B cell (primary cell): ENCODE data around the gene LAMA3. TPM values are rescaled to one million over a fixed set of nuclear protein-coding genes. Genes with fewer than 3 reads are reported as not detected.

Experiments used
- ATAC-seq: fragments of 200-7000 bp; cut with Tn5 transposase; one replicate; pipeline ENCODE4 v1.10.0; 2021; ENCODE audit warnings: low read depth, mild to moderate bottlenecking, moderate number of reproducible peaks, moderate library complexity
- CTCF ChIA-PET: fragments of 350-600 bp; sonication (Branson Sonifier 250); formaldehyde crosslinking; loops from one replicate; lab custom pipeline; 2021; ENCODE audit warnings: antibody characterized with exemption, inconsistent platforms; lab: Charles Lee
- POLR2A ChIA-PET: fragments of 350-600 bp; sonication (Branson Sonifier 250); formaldehyde crosslinking; loops from one replicate; lab custom pipeline; 2021; ENCODE audit warnings: antibody characterized with exemption; lab: Charles Lee
- DNase-seq: peaks from one replicate; pipeline ENCODE4 v3.0.0; 2013
- H2AFZ ChIP-seq: 2 replicates; pipeline ENCODE4 v1.6.1; 2012; ENCODE audit warnings: mild to moderate bottlenecking, low read depth, low read length; ENCODE audit not compliant: insufficient read depth, poor library complexity, severe bottlenecking
- H3K27ac ChIP-seq, 2 donors: 1 replicate in 1 of 2; 2 replicates in 1 of 2; pipeline ENCODE4 v1.5.1; 2012 to 2013; ENCODE audit warnings: low read length in 2 of 2, mild to moderate bottlenecking in 2 of 2, moderate library complexity in 1 of 2
- H3K27me3 ChIP-seq, 4 experiments: fragments of 200-600 bp in 1 of 4; sonication (generic) in 1 of 4; replicated peaks in 1 of 4; 1 replicate in 2 of 4; 2 replicates in 2 of 4; pipeline versions ENCODE4 v1.6.1 to v1.7.0; 2013 to 2016; ENCODE audit warnings: low read length in 3 of 4, mild to moderate bottlenecking in 2 of 4, mixed read lengths in 1 of 4, moderate library complexity in 1 of 4; ENCODE audit not compliant: insufficient read depth in 4 of 4, control insufficient read depth in 3 of 4; ENCODE audit errors: control extremely low read depth in 1 of 4
- H3K36me3 ChIP-seq, 2 experiments: replicated peaks in 1 of 2; 1 replicate in 1 of 2; 2 replicates in 1 of 2; pipeline versions ENCODE4 v1.6.1 to v1.7.1; 2013; ENCODE audit warnings: low read length in 1 of 2; ENCODE audit not compliant: insufficient read depth in 2 of 2, control insufficient read depth in 1 of 2; ENCODE audit errors: control extremely low read depth in 1 of 2, extremely low read depth in 1 of 2
- H3K4me1 ChIP-seq, 2 donors: fragments of 200-600 bp in 1 of 2; sonication (generic) in 1 of 2; 1 replicate in 1 of 2; 2 replicates in 1 of 2; pipeline versions ENCODE4 v1.5.1 to v1.6.1; 2013 to 2017; ENCODE audit warnings: low read length in 2 of 2; ENCODE audit not compliant: control insufficient read depth in 2 of 2, insufficient read depth in 2 of 2
- H3K4me2 ChIP-seq: replicated peaks from 2 replicates; pipeline ENCODE3; 2012; ENCODE audit warnings: mild to moderate bottlenecking, low read depth, low read length; ENCODE audit not compliant: poor library complexity, severe bottlenecking
- H3K4me3 ChIP-seq, 5 experiments: fragments of 200-600 bp in 1 of 5; sonication (generic) in 1 of 5; 1 replicate in 3 of 5; 2 replicates in 2 of 5; pipeline versions ENCODE4 v1.5.1 to v1.7.0; 2011 to 2016; ENCODE audit warnings: low read length in 4 of 5, mild to moderate bottlenecking in 4 of 5, low read depth in 2 of 5, control low read depth in 1 of 5, moderate library complexity in 1 of 5; ENCODE audit not compliant: insufficient read depth in 1 of 5; ENCODE audit errors: control extremely low read depth in 1 of 5, extremely low read depth in 1 of 5
- H3K79me2 ChIP-seq: fragments of 200-600 bp; sonication (generic); one replicate; pipeline ENCODE4 v1.6.0; 2016; ENCODE audit warnings: low read length; ENCODE audit not compliant: control insufficient read depth, insufficient read depth
- H3K9ac ChIP-seq: fragments of 200-600 bp; sonication (generic); 2 replicates; pipeline ENCODE4 v1.6.1; 2017; ENCODE audit warnings: mild to moderate bottlenecking, low read length, moderate library complexity
- H3K9me3 ChIP-seq, 3 donors: one replicate each; pipeline versions ENCODE4 v1.6.1 to v1.7.1; 2013; ENCODE audit warnings: low read length in 2 of 3; ENCODE audit not compliant: control insufficient read depth in 2 of 3, insufficient read depth in 1 of 3; ENCODE audit errors: control extremely low read depth in 1 of 3
- H4K20me1 ChIP-seq: 2 replicates; pipeline ENCODE4 v1.6.0; 2012; ENCODE audit warnings: mild to moderate bottlenecking, low read length; ENCODE audit not compliant: insufficient read depth, control insufficient read depth, poor library complexity, severe bottlenecking
- H3K27ac Mint-ChIP-seq: one replicate; pipeline ENCODE4 v1.8.0; 2021; ENCODE audit warnings: mixed read lengths
- H3K27me3 Mint-ChIP-seq: one replicate; pipeline ENCODE4 v1.8.0; 2021; ENCODE audit warnings: mixed read lengths
- H3K4me1 Mint-ChIP-seq: one replicate; pipeline ENCODE4 v1.8.0; 2021; ENCODE audit warnings: mixed read lengths
- H3K4me3 Mint-ChIP-seq: one replicate; pipeline ENCODE4 v1.8.0; 2021; ENCODE audit warnings: mixed read lengths
- H3K9me3 Mint-ChIP-seq: one replicate; pipeline ENCODE4 v1.8.0; 2022; ENCODE audit warnings: mixed read lengths; ENCODE audit not compliant: insufficient read depth
- EZH2 ChIP-seq: IDR thresholded peaks from 2 replicates; pipeline ENCODE4 v1.6.1; 2012; ENCODE audit warnings: borderline replicate concordance, low read depth, mild to moderate bottlenecking, moderate library complexity, low read length; ENCODE audit not compliant: insufficient read depth, poor library complexity, severe bottlenecking
- WGBS: methylation state at CpG from one replicate; pipeline ENCODE4 v1.1.5; 2013; ENCODE audit warnings: missing lambda C conversion rate; ENCODE audit not compliant: insufficient coverage; 5-methylcytosine and 5-hydroxymethylcytosine counted together
- intact Hi-C: fragments of 100-400 bp; cut with micrococcal nuclease; formaldehyde crosslinking; loops from one replicate; pipeline ENCODE4 v1.10.0; 2022
- polyA plus RNA-seq: library from polyadenylated mRNA; depleted of rRNA; stranded (reverse); fragments of >200 nt; gene quantifications from 2 replicates; pipeline ENCODE4 v1.2.3, GENCODE V29; 2012
- total RNA-seq, 2 donors: library from RNA; stranded (reverse); fragments of 120-200 nt in 1 of 2; gene quantifications; 1 replicate in 1 of 2; 2 replicates in 1 of 2; pipeline versions ENCODE4 v1.2.3 to v1.2.4, GENCODE V29; 2013 to 2022
- TF ChIP-seq, protein P1 (sequence below): fragments of 200-600 bp; IDR thresholded peaks from one replicate; pipeline ENCODE4 v1.8.0; 2022; ENCODE audit warnings: antibody characterized with exemption, mild to moderate bottlenecking

Gene LAMA3
- total and polyA plus RNA-seq, 2 donors (not counting 1 experiment from before 2014, with no cell fraction given): 0.03 to 0.32 TPM

- H3K4me2 ChIP-seq: peak overlapping the region; percentile 6
- no peak overlapping the region for H3K4me3 ChIP-seq
- no peaks in the 10 kb centered on the region for H3K9me3 ChIP-seq
- POLR2A ChIA-PET: no interaction called here
- H3K79me2 ChIP-seq: no peaks in the 10 kb centered on the region
- no peaks in the 10 kb centered on the region for H4K20me1 ChIP-seq
- no peaks in the 10 kb centered on the region for H3K27me3 Mint-ChIP-seq
- H3K9ac ChIP-seq: no peak overlapping the region
- ATAC-seq (no peak), DNase-seq (peak; percentile 41)
- peaks cover 8 to 14% of the 10 kb centered on the region in 2 donors for H3K4me1 ChIP-seq
- no CpG with 5 or more reads among the region's 1 CpG for WGBS
- no peaks in the 10 kb centered on the region for H3K27me3 ChIP-seq
- no peak overlapping the region for H3K4me3 Mint-ChIP-seq
- peak overlapping the region; percentile 25 for H2AFZ ChIP-seq
- H3K9me3 Mint-ChIP-seq: no peaks in the 10 kb centered on the region
- H3K27ac Mint-ChIP-seq: no peak overlapping the region
- H3K4me1 Mint-ChIP-seq: peaks cover 17% of the 10 kb centered on the region
- intact Hi-C loops: no loop called here
- H3K36me3 ChIP-seq: no peaks in the 10 kb centered on the region
- no peak overlapping the region for H3K27ac ChIP-seq
- TF ChIP-seq, protein P1, sequence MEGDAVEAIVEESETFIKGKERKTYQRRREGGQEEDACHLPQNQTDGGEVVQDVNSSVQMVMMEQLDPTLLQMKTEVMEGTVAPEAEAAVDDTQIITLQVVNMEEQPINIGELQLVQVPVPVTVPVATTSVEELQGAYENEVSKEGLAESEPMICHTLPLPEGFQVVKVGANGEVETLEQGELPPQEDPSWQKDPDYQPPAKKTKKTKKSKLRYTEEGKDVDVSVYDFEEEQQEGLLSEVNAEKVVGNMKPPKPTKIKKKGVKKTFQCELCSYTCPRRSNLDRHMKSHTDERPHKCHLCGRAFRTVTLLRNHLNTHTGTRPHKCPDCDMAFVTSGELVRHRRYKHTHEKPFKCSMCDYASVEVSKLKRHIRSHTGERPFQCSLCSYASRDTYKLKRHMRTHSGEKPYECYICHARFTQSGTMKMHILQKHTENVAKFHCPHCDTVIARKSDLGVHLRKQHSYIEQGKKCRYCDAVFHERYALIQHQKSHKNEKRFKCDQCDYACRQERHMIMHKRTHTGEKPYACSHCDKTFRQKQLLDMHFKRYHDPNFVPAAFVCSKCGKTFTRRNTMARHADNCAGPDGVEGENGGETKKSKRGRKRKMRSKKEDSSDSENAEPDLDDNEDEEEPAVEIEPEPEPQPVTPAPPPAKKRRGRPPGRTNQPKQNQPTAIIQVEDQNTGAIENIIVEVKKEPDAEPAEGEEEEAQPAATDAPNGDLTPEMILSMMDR: no peak
- no peak for TF ChIP-seq EZH2
- CTCF ChIA-PET: interaction anchor here (0.6 to 1.4 kb wide), 3 partner anchors 27 to 287 kb away, joined by 3 to 4 read pairs (median 3); no protein-coding TSS in a partner anchor
Measured at GRCh38 chr18:23837591-23837990, 148.3 kb downstream of the LAMA3 start.

DNA sequence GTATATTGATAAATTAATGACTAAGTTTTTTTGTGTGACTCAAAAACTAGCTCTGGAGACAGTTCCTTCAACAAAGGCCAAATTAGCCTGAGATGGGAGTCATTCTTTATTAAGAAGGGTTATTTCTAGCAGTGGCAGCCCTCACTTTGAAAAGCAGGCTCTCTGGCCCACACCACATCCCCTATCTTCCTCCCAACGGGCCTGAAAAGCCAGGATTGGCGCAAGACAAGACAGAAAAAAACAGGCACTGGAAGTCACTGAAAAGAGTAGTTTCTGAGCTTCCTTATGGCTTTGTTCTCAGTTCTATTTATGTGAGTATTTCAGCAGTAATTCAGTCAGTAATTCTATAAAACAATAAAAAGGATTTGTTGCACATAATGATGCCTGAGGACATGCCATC, 149.0 kb downstream of the LAMA3 start:
- Mint-ChIP-seq H3K4me1 (peaks cover 17% of the 10 kb centered on the region), H3K27ac (peak overlapping the region; percentile 21), H3K27me3 (no peaks in the 10 kb centered on the region), H3K9me3 (no peaks in the 10 kb centered on the region), H3K4me3 (no peak overlapping the region)
- Histone ChIP-seq H3K4me2 (peak overlapping the region; percentile 1), H3K27me3 (no peaks in the 10 kb centered on the region), H3K4me1 (peaks cover 8 to 14% of the 10 kb centered on the region in 2 donors), H2AFZ (peak overlapping the region; percentile 25), H3K9ac (no peak overlapping the region), H3K36me3 (no peaks in the 10 kb centered on the region), H4K20me1 (no peaks in the 10 kb centered on the region), H3K79me2 (no peaks in the 10 kb centered on the region), H3K4me3 (no peak overlapping the region), H3K9me3 (no peaks in the 10 kb centered on the region), H3K27ac (no peak overlapping the region)
- DNase-seq (no peak), ATAC-seq (no peak)
- TF ChIP-seq EZH2: no peak
- TF ChIP-seq, protein P1: no peak
- ChIA-PET POLR2A (no interaction called here), CTCF (interaction anchor here (0.6 to 1.4 kb wide), 3 partner anchors 286 to 322 kb away, joined by 3 to 4 read pairs (median 4); no protein-coding TSS in a partner anchor)
- WGBS: no CpG with 5 or more reads among the region's 2 CpGs
- intact Hi-C loops: no loop called here
